ENCODE measurements around the gene AFF1.
A peak's percentile ranks its signal among the peaks of the same experiment; 100 is the strongest.

DNA sequence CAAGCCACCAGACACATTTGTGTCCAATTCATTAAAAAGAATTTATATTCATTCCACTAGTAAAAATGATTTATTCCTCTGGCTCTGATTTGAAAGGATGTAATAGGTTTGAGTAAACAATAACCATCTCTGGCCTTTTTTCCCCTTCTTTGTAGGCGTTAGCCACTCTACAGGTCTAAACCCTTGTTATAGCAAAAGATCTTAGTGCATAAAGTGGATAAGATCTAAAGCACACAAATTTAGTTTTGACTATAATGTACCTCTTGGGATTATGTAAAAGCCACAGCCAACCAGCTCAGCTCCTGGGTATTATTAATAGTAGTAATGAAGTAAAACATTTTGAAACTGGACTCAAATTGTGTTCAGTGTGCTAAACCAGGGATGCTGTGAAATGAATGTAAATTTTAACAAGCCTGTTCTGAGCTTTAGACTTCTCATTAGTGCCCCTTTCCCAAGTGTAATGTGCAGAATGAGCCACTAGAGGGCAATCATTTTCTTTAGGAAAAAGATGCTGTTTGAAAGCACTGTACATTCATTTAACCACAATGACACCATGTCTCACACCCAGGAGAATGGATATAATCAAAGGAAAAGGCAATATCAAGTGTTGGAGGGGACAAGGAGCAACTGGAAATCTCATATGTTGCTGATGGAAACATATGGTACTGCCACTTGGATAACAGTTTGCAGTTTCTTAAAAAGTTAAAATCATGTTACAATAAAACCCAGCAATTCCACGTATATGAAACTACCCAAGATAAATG lies 215.9 kb downstream of the AFF1 start:
- TF ChIP-seq, protein P1, sequence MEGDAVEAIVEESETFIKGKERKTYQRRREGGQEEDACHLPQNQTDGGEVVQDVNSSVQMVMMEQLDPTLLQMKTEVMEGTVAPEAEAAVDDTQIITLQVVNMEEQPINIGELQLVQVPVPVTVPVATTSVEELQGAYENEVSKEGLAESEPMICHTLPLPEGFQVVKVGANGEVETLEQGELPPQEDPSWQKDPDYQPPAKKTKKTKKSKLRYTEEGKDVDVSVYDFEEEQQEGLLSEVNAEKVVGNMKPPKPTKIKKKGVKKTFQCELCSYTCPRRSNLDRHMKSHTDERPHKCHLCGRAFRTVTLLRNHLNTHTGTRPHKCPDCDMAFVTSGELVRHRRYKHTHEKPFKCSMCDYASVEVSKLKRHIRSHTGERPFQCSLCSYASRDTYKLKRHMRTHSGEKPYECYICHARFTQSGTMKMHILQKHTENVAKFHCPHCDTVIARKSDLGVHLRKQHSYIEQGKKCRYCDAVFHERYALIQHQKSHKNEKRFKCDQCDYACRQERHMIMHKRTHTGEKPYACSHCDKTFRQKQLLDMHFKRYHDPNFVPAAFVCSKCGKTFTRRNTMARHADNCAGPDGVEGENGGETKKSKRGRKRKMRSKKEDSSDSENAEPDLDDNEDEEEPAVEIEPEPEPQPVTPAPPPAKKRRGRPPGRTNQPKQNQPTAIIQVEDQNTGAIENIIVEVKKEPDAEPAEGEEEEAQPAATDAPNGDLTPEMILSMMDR (IDR thresholded peaks at IDR 0.05) = peak; percentile 70 to 91 (median 86)
- TF ChIP-seq POLR2A (IDR thresholded peaks at IDR 0.05) = no peak
